NT2/D1 (cell line): ENCODE measurements around the gene HOXB3.
A peak's percentile ranks its signal among the peaks of the same experiment; 100 is the strongest.

Source experiments
- DNase-seq: peaks from one replicate; pipeline ENCODE4 v3.0.0-alpha.2; 2011; ENCODE audit warnings: low read depth, low spot score
- H3K27me3 ChIP-seq: 2 replicates; pipeline ENCODE4 v1.6.0; 2011; ENCODE audit warnings: mild to moderate bottlenecking; ENCODE audit not compliant: insufficient read length, insufficient read depth
- H3K36me3 ChIP-seq: 2 replicates; pipeline ENCODE4 v1.6.1; 2011; ENCODE audit warnings: mild to moderate bottlenecking, low read length, mixed read lengths; ENCODE audit not compliant: insufficient read depth, insufficient read length
- H3K4me1 ChIP-seq: 2 replicates; pipeline ENCODE4 v1.5.1; 2011; ENCODE audit not compliant: insufficient read depth, insufficient read length
- H3K4me3 ChIP-seq: 2 replicates; pipeline ENCODE4 v1.5.1; 2011; ENCODE audit warnings: low read depth; ENCODE audit not compliant: insufficient read length
- H3K9ac ChIP-seq: 2 replicates; pipeline ENCODE4 v1.6.0; 2011; ENCODE audit warnings: low read depth; ENCODE audit not compliant: insufficient read length
- H3K9me3 ChIP-seq: 2 replicates; pipeline ENCODE4 v1.5.1; 2011; ENCODE audit warnings: mild to moderate bottlenecking, low read length; ENCODE audit not compliant: insufficient read depth
- SUZ12 ChIP-seq: IDR thresholded peaks from 2 replicates; pipeline ENCODE4 v1.6.1; 2011; ENCODE audit not compliant: insufficient read length, insufficient read depth; ENCODE audit errors: extremely low read depth
- YY1 ChIP-seq: IDR thresholded peaks from 2 replicates; pipeline ENCODE4 v1.6.1; 2011; ENCODE audit not compliant: insufficient read length, insufficient read depth
- ZNF274 ChIP-seq: IDR thresholded peaks from 2 replicates; pipeline ENCODE4 v1.6.1; 2011; ENCODE audit warnings: mild to moderate bottlenecking, low read depth, low read length

HOXB3 gene

DNA sequence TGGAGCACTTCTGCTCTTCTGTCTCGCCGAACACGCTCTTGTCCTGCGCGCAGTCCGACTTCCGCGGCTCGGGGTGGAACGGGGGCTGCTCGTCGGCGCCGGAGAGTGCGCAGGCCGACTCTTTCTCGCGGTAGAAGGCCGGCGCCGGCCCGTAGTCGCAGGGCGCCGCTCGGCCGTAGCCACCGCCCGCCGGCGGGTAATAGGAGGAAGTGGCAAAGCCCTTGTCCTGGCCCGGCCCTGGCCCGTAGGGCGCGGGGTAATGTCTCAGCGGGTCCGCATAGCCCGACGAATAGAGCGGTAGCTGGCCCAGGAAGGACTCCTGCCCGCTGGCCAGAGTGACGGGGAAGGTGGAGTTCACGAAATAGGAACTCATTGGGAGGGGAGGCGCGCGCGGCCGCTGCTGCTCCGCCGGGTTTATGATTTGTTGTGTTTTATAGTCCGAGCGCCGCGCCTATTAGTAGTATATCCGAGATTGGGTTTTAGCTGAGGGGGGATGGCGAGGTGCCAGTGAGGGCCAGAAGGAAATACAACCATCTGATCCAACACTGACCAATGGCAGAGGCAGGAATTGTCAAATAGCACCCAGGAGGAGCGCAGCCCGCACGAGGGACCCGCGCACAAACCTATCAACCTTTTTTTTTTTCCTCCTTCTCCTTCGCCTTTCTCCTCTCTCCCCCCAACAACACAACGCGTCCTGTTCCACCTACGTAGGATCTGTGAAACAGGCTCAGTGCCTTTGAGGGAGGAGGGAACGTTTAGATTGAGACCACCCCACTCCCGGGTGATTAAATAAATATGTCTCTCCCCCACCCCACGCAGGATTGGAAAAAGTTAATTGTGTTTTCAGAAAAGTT is 8.0 kb upstream of the HOXB3 start:
- no peak for DNase-seq
- H3K4me1 ChIP-seq: peaks cover 12% of the 10 kb centered on the region
- TF ChIP-seq ZNF274: no peak
- TF ChIP-seq SUZ12: peak; percentile 85
- H3K36me3 ChIP-seq: no peaks in the 10 kb centered on the region
- peaks cover 100% of the 10 kb centered on the region for H3K27me3 ChIP-seq
- H3K9ac ChIP-seq: peak overlapping the region; percentile 65
- H3K4me3 ChIP-seq: peak overlapping the region; percentile 31
- no peaks in the 10 kb centered on the region for H3K9me3 ChIP-seq

- TF ChIP-seq ZNF274 (no peak), SUZ12 (no peak), YY1 (no peak)
- H3K4me1 ChIP-seq: peaks cover 12% of the 10 kb centered on the region
- no peaks in the 10 kb centered on the region for H3K36me3 ChIP-seq
- H3K9me3 ChIP-seq: no peaks in the 10 kb centered on the region
- H3K4me3 ChIP-seq: peak overlapping the region; percentile 31
- DNase-seq: no peak
- H3K27me3 ChIP-seq: peaks cover 100% of the 10 kb centered on the region
- peak overlapping the region; percentile 65 for H3K9ac ChIP-seq
Measured at GRCh38 chr17:48597528-48597777, 7.4 kb upstream of the HOXB3 start.

GRCh38 chr17:48596735-48597527 is 6.9 kb upstream of the HOXB3 start:
- H3K4me1 ChIP-seq: peaks cover 12% of the 10 kb centered on the region
- no peaks in the 10 kb centered on the region for H3K36me3 ChIP-seq
- no peak for DNase-seq
- peaks cover 100% of the 10 kb centered on the region for H3K27me3 ChIP-seq
- H3K9ac ChIP-seq: no peak overlapping the region
- peak overlapping the region; percentile 31 for H3K4me3 ChIP-seq
- TF ChIP-seq YY1 (no peak), ZNF274 (no peak)
- H3K9me3 ChIP-seq: no peaks in the 10 kb centered on the region

GRCh38 chr17:48596000-48596734 is 6.1 kb upstream of the HOXB3 start:
- Histone ChIP-seq H3K4me1 (peaks cover 12% of the 10 kb centered on the region), H3K9ac (no peak overlapping the region), H3K4me3 (peak overlapping the region; percentile 31), H3K27me3 (peaks cover 100% of the 10 kb centered on the region), H3K9me3 (no peaks in the 10 kb centered on the region), H3K36me3 (no peaks in the 10 kb centered on the region)
- TF ChIP-seq ZNF274 (no peak), SUZ12 (peak; percentile 85)
- DNase-seq: no peak

GRCh38 chr17:48595278-48595999 is 5.4 kb upstream of the HOXB3 start:
- no peak for DNase-seq
- peaks cover 100% of the 10 kb centered on the region for H3K27me3 ChIP-seq
- no peaks in the 10 kb centered on the region for H3K36me3 ChIP-seq
- H3K4me1 ChIP-seq: peaks cover 12% of the 10 kb centered on the region
- TF ChIP-seq ZNF274 (no peak), SUZ12 (no peak), YY1 (no peak)
- H3K9ac ChIP-seq: no peak overlapping the region
- H3K9me3 ChIP-seq: no peaks in the 10 kb centered on the region
- H3K4me3 ChIP-seq: no peak overlapping the region

DNA sequence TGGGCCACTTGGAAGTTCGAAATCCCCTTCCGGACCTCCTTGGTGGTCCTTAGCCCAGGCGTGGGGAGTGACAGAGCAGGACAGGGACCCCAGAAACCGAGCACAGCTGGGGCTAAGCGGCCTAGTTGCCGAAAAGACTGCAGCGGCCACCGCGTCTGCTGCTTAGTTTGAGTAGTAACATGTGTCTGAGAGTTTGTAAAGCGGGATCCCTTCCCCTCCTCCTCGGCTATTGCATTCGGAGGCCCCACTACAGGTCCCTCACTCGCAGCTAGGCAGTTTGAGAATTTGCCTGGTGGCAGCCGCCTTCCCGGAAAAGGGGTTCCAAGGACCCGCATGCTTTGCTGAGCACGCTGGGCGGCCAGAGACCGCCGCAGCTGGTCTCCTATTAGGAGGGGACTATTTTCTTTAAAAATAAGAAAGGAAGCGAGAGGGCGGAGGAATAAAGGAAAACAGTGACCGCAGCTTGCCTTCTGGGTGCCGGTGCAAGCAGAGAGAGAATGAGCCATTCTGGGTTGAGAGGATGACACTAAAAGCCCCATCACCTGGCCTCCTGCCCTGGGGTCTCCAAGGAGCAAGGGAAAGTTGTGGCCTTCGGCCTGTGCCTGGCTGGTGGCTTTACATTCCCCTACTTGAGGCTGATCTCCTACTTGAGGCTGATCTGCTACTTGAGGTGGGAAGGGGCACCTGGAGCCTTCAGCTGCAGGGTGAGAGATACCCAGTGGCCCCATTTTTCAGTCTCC is 4.7 kb upstream of the HOXB3 start:
- Histone ChIP-seq H3K4me1 (peaks cover 12% of the 10 kb centered on the region), H3K36me3 (no peaks in the 10 kb centered on the region), H3K4me3 (peak overlapping the region; percentile 9), H3K9ac (peak overlapping the region; percentile 36), H3K9me3 (no peaks in the 10 kb centered on the region), H3K27me3 (peaks cover 100% of the 10 kb centered on the region)
- DNase-seq: no peak
- TF ChIP-seq ZNF274 (no peak), YY1 (no peak), SUZ12 (peak; percentile 74)
